Adrenal gland (tissue), 12 donors: ENCODE measurements around the gene KLK10. TPM values are rescaled to one million over a fixed set of nuclear protein-coding genes. Genes with fewer than 3 reads are reported as not detected.

Experiments
- DNase-seq, 7 donors: peaks; one replicate each; pipeline ENCODE4 v3.0.0-alpha.2; 2019 to 2020
- H3K27ac ChIP-seq, 5 donors: fragments of 200-600 bp; sonication (generic) in 4 of 5; 1 replicate in 3 of 5; 2 replicates in 2 of 5; pipeline versions ENCODE4 v1.5.1 to v1.8.0; 2016 to 2020; ENCODE audit warnings: mild to moderate bottlenecking in 1 of 5
- H3K27me3 ChIP-seq: fragments of 200-600 bp; 2 replicates; pipeline ENCODE4 v1.8.0; 2021
- H3K36me3 ChIP-seq, 2 donors: fragments of 200-600 bp; replicated peaks in 1 of 2; 1 replicate in 1 of 2; 2 replicates in 1 of 2; pipeline versions ENCODE4 v1.5.1 to v1.8.0; 2018 to 2022
- H3K4me1 ChIP-seq, 2 donors: fragments of 200-600 bp; replicated peaks in 1 of 2; 1 replicate in 1 of 2; 2 replicates in 1 of 2; pipeline versions ENCODE4 v1.5.1 to v1.8.0; 2018 to 2021
- H3K4me3 ChIP-seq, 4 donors: fragments of 200-600 bp; sonication (generic) in 3 of 4; one replicate each; pipeline ENCODE4 v1.5.1; 2016 to 2018
- H3K9me3 ChIP-seq, 3 donors: fragments of 200-600 bp; sonication (generic) in 1 of 3; replicated peaks in 1 of 3; 1 replicate in 2 of 3; 2 replicates in 1 of 3; pipeline versions ENCODE4 v1.5.1 to v1.8.0; 2016 to 2021
- POLR2A ChIP-seq, 2 donors: fragments of 450-650 bp; IDR thresholded peaks; one replicate each; pipeline ENCODE4 v1.6.1; 2017; ENCODE audit warnings: antibody characterized with exemption in 2 of 2, mild to moderate bottlenecking in 2 of 2, moderate library complexity in 1 of 2
- WGBS, 4 donors: extraction: QIAGEN DNeasy Blood & Tissue Kit in 2 of 4; methylation state at CpG; one replicate each; pipeline versions ENCODE4 v1.1.5 to v1.1.7; 2013 to 2017; 5-methylcytosine and 5-hydroxymethylcytosine counted together
- intact Hi-C, 2 donors: fragments of 100-400 bp; cut with DNase I; formaldehyde crosslinking; loops; one replicate each; pipeline versions ENCODE4 v1.14.1 to v1.15.0; 2022 to 2023
- polyA plus RNA-seq, 3 donors: library from polyadenylated mRNA; stranded (reverse); fragments of 200-250 nt in 2 of 3; fragments of 350-450 nt in 1 of 3; fragmentation: Illumina TruSeq in 1 of 3; extraction: RNeasy Lipid Tissue Mini Kit (QIAGEN cat#74804) in 1 of 3; gene quantifications; one replicate each; pipeline ENCODE4 v1.2.3, GENCODE V29; 2013 to 2014
- total RNA-seq, 9 donors: library from RNA; depleted of rRNA in 4 of 9; stranded (reverse); fragments of >200 nt in 4 of 9; fragments of 120-200 nt in 1 of 9; fragmentation: NEBNext Ultra II Directional in 1 of 9; extraction: Animal tissue kit (Norgen Biotek cat#: 25700) in 1 of 9; gene quantifications; one replicate each; pipeline versions ENCODE4 v1.1.0 to v1.2.4, GENCODE V29; 2013 to 2023
- TF ChIP-seq, protein P1 (sequence below), 6 experiments: fragments of 450-650 bp in 4 of 6; fragments of 200-600 bp in 2 of 6; sonication (generic) in 1 of 6; IDR thresholded peaks; 1 replicate in 5 of 6; 2 replicates in 1 of 6; pipeline versions ENCODE4 v1.5.1 to v1.8.0; 2016 to 2021; ENCODE audit warnings: antibody characterized with exemption in 6 of 6, mild to moderate bottlenecking in 2 of 6, moderate library complexity in 1 of 6
- donor health status: healthy with polysubstance abuse.
- donor health status: Bipolar disorder and iron deficiency.
- donor health status: DM: yes; HTN: yes; CAD: no.
- donor health status: DM: no; HTN: no; CAD: no.
- donor health status: DM: no; HTN: no; CAD: no.
- donor health status: DM: yes; HTN: yes; CAD: no.

The KLK10 gene
- total and polyA plus RNA-seq, 12 donors: 0.23 to 1.4 (median 0.38) TPM; not detected in 6

DNA sequence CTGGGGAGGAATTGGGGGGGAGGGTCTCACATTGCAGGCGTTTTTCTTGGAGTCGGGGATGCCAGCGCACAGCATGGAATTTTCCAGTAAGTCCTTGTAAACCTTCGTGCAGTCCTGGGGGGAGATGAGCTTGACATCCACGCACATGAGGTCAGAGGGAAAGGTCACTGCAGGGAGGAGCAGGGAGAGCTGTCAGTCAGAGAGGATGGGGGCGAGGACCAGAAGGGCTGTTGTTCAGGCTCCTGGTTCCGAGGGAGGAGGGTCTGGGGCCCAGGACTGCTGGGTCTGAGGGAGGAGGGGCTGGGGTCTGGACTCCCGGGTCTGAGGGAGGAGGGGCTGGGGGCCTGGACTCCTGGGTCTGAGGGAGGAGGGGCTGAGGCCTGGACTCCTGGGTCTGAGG lies 39.8 kb downstream of the KLK10 start:
- no peak overlapping the region for H3K4me3 ChIP-seq
- DNase-seq: no peak
- no peak overlapping the region for H3K27ac ChIP-seq
- no peaks in the 10 kb centered on the region for H3K4me1 ChIP-seq
- no peaks in the 10 kb centered on the region for H3K36me3 ChIP-seq
- no peaks in the 10 kb centered on the region for H3K9me3 ChIP-seq
- H3K27me3 ChIP-seq: peaks cover 8% of the 10 kb centered on the region
- 47 to 57% (median 53%) methylated on average over 7 to 8 of the region's 8 CpGs for WGBS, 4 donors
- TF ChIP-seq, protein P1, sequence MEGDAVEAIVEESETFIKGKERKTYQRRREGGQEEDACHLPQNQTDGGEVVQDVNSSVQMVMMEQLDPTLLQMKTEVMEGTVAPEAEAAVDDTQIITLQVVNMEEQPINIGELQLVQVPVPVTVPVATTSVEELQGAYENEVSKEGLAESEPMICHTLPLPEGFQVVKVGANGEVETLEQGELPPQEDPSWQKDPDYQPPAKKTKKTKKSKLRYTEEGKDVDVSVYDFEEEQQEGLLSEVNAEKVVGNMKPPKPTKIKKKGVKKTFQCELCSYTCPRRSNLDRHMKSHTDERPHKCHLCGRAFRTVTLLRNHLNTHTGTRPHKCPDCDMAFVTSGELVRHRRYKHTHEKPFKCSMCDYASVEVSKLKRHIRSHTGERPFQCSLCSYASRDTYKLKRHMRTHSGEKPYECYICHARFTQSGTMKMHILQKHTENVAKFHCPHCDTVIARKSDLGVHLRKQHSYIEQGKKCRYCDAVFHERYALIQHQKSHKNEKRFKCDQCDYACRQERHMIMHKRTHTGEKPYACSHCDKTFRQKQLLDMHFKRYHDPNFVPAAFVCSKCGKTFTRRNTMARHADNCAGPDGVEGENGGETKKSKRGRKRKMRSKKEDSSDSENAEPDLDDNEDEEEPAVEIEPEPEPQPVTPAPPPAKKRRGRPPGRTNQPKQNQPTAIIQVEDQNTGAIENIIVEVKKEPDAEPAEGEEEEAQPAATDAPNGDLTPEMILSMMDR (IDR thresholded peaks at IDR 0.05): no peak
- TF ChIP-seq POLR2A (IDR thresholded peaks at IDR 0.05): no peak
- intact Hi-C loops: no loop called here

DNA sequence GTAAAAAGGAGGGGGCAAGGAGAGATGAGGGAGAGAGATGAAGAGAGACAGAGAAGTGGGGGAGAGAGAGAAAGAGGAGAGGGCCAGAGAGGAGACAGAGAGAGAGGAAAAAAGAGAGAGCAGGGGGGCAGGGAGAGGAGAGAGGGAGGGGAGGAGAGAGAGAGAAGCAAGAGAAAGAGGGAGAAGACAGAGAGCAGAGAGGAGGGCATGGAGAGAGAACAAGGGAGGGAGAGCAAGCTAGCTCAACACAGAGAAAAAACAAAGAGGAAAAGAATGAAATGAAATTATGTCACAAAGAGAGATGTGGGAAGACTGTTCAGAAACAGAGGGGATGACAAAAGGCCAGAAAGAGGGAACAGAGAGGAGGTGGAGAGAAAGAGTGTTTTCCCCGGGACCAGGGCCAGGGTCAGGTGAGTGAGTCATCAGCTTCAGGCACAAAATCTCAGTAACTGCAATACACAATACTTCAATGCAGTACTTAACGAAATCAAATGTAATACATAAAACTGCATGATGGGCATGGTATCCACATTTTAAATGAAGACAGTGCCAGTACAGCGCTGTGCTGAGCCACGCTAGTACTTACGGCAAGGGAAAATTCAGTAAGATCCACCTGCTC lies 40.6 kb downstream of the KLK10 start:
- no peaks in the 10 kb centered on the region for H3K36me3 ChIP-seq
- no peaks in the 10 kb centered on the region for H3K9me3 ChIP-seq
- no peak overlapping the region for H3K4me3 ChIP-seq
- H3K4me1 ChIP-seq: no peaks in the 10 kb centered on the region
- no peak for TF ChIP-seq POLR2A (IDR thresholded peaks at IDR 0.05)
- TF ChIP-seq, protein P1 (IDR thresholded peaks at IDR 0.05): no peak
- WGBS, 4 donors: 42 to 51% (median 48%) methylated on average over 5 of the region's 5 CpGs
- no peak overlapping the region for H3K27ac ChIP-seq
- H3K27me3 ChIP-seq: peaks cover 8% of the 10 kb centered on the region
- intact Hi-C loops: no loop called here
- DNase-seq: peak in 2 of 7 donors; percentile 8 to 23

DNA sequence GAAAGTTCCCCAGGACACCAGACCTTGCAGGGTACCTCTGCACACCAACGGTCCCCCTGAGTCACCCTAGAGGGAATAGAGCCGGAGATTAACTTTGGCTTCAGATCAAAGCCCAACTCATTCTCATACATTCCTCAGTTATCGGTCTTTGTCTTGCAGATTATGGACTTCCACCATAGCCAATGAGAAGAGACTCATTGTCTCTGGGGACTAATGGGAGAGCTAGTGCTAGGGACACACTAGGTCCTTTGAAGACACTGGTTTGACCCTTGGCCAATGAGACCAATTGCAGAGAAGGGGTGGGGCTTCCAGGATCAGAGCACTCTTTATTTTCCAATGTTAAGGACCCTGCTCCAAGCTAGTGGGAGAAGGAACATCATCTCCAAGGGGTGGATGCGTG lies 41.9 kb downstream of the KLK10 start:
- H3K27me3 ChIP-seq: peaks cover 8% of the 10 kb centered on the region
- H3K9me3 ChIP-seq: no peaks in the 10 kb centered on the region
- intact Hi-C loops: no loop called here
- TF ChIP-seq, protein P1 (IDR thresholded peaks at IDR 0.05): no peak
- no peak for TF ChIP-seq POLR2A (IDR thresholded peaks at IDR 0.05)
- WGBS, 4 donors: 61 to 75% (median 64%) methylated on average over 4 of the region's 4 CpGs
- H3K27ac ChIP-seq: no peak overlapping the region
- no peak for DNase-seq
- H3K4me1 ChIP-seq: no peaks in the 10 kb centered on the region
- H3K4me3 ChIP-seq: no peak overlapping the region
- no peaks in the 10 kb centered on the region for H3K36me3 ChIP-seq

DNA sequence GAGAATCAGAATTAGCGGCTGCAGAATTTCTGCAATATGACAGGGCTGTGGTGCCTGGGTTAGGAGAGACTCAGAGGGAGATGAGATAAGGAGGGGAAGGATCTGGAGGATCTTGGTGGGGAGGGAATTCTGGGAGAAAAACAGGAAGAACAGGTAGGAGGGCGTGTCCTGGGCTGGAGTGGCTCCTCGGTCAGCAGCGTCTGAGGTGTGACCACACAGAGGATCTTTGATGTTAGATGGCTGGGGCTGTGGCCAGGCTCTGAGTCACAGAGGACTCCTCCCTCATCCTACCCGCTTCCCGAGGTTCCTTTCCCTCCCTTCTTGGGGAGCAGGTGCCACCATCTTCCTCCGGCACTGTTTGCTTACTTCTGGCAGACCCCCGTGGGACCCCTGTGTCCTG lies 43.7 kb downstream of the KLK10 start:
- H3K27me3 ChIP-seq: peaks cover 8% of the 10 kb centered on the region
- no peak overlapping the region for H3K27ac ChIP-seq
- no peaks in the 10 kb centered on the region for H3K9me3 ChIP-seq
- TF ChIP-seq, protein P1 (IDR thresholded peaks at IDR 0.05): no peak
- no peak for DNase-seq
- 16 to 29% (median 28%) methylated on average over 6 to 8 of the region's 8 CpGs for WGBS, 4 donors
- H3K4me3 ChIP-seq: no peak overlapping the region
- H3K36me3 ChIP-seq: no peaks in the 10 kb centered on the region
- H3K4me1 ChIP-seq: no peaks in the 10 kb centered on the region
- intact Hi-C loops: no loop called here
